Smooth muscle cell (in vitro differentiated cells): Measurements from ENCODE around the gene RAB6D. TPM values are rescaled to one million over a fixed set of nuclear protein-coding genes. Genes with fewer than 3 reads are reported as not detected.
"Not testable (repeated sequence)": the region's sequence is repeated elsewhere in the genome, so short reads cannot be mapped to it uniquely, and the experiment has no call there.

Experiments
- DNase-seq: peaks from one replicate; lab custom pipeline; 2025; ENCODE audit not compliant: unreplicated experiment; lab: John Stamatoyannopoulos, UW
- H2AFZ ChIP-seq: fragments of 200-600 bp; sonication (generic); 2 replicates; pipeline ENCODE4 v1.6.0; 2016; ENCODE audit warnings: antibody characterized with exemption, low read depth, mild to moderate bottlenecking
- H3F3A ChIP-seq: fragments of 200-600 bp; sonication (generic); 2 replicates; pipeline ENCODE4 v1.6.0; 2017; ENCODE audit warnings: antibody characterized with exemption, low read depth
- H3K27ac ChIP-seq: fragments of 200-600 bp; sonication (generic); 2 replicates; pipeline ENCODE4 v1.5.1; 2016; ENCODE audit warnings: low read depth, mild to moderate bottlenecking
- H3K27me3 ChIP-seq: fragments of 200-600 bp; sonication (generic); 2 replicates; pipeline ENCODE4 v1.6.1; 2016; ENCODE audit warnings: low read depth, mild to moderate bottlenecking
- H3K36me3 ChIP-seq: fragments of 200-600 bp; sonication (generic); 2 replicates; pipeline ENCODE4 v1.5.1; 2016; ENCODE audit warnings: low read depth
- H3K4me1 ChIP-seq: fragments of 200-600 bp; sonication (generic); 2 replicates; pipeline ENCODE4 v1.5.1; 2016; ENCODE audit warnings: low read depth
- H3K4me2 ChIP-seq: fragments of 200-600 bp; sonication (generic); 2 replicates; pipeline ENCODE4 v1.6.0; 2016; ENCODE audit warnings: mild to moderate bottlenecking
- H3K4me3 ChIP-seq: fragments of 200-600 bp; sonication (generic); 2 replicates; pipeline ENCODE4 v1.5.1; 2016; ENCODE audit warnings: mild to moderate bottlenecking
- H3K79me2 ChIP-seq: fragments of 200-600 bp; sonication (generic); 2 replicates; pipeline ENCODE4 v1.6.0; 2016; ENCODE audit warnings: low read depth, mild to moderate bottlenecking
- H3K9ac ChIP-seq: fragments of 200-600 bp; sonication (generic); 2 replicates; pipeline ENCODE4 v1.6.0; 2016; ENCODE audit warnings: low read depth
- H3K9me3 ChIP-seq: fragments of 200-600 bp; sonication (generic); replicated peaks from 2 replicates; pipeline ENCODE4 v1.5.1; 2016; ENCODE audit warnings: low read depth
- H4K20me1 ChIP-seq: fragments of 200-600 bp; sonication (generic); 2 replicates; pipeline ENCODE4 v1.6.0; 2016; ENCODE audit warnings: low read depth
- CTCF ChIP-seq: fragments of 200-600 bp; sonication (generic); IDR thresholded peaks from 2 replicates; pipeline ENCODE4 v1.5.1; 2017; ENCODE audit warnings: borderline replicate concordance, mild to moderate bottlenecking, antibody characterized with exemption; ENCODE audit not compliant: insufficient read depth, poor library complexity, severe bottlenecking
- WGBS: methylation state at CpG from one replicate; pipeline ENCODE4 v1.1.7; 2016; ENCODE audit warnings: low lambda C conversion rate; 5-methylcytosine and 5-hydroxymethylcytosine counted together
- polyA plus RNA-seq: library from polyadenylated mRNA; unstranded; fragments of >200 nt; fragmentation: Nextera tagmentation; extraction: Ambion mirVana; gene quantifications from 2 replicates; pipeline ENCODE4 v1.2.1, GENCODE V29; 2016
- total RNA-seq: library from RNA; depleted of rRNA; stranded (reverse); fragments of >200 nt; gene quantifications from 2 replicates; pipeline ENCODE4 v1.2.3, GENCODE V29; 2014

Gene RAB6D
- total and polyA plus RNA-seq, 2 experiments from 2014 or later = 0.18 TPM; not detected in 1

GRCh38 chr2:131389657-131390056 is 25.7 kb upstream of the RAB6D start:
- WGBS = 95% methylated on average over 10 of the region's 10 CpGs
- no peaks in the 10 kb centered on the region for H3K36me3 ChIP-seq

GRCh38 chr2:131388834-131389233 is 24.9 kb upstream of the RAB6D start:
- not testable (repeated sequence) for H3K4me3 ChIP-seq, H3F3A ChIP-seq, H3K27me3 ChIP-seq, H3K9ac ChIP-seq, H4K20me1 ChIP-seq, H3K79me2 ChIP-seq, H2AFZ ChIP-seq, H3K27ac ChIP-seq, DNase-seq, H3K4me1 ChIP-seq, H3K36me3 ChIP-seq, H3K4me2 ChIP-seq, H3K9me3 ChIP-seq
- 70% methylated on average over 6 of the region's 6 CpGs for WGBS

More at GRCh38 chr2:131389657-131390056, 25.7 kb upstream of the RAB6D start:
- Histone ChIP-seq H3K4me1 (no peaks in the 10 kb centered on the region), H3F3A (no peaks in the 10 kb centered on the region), H3K9me3 (no peaks in the 10 kb centered on the region), H3K4me2 (no peak overlapping the region), H3K79me2 (no peaks in the 10 kb centered on the region), H4K20me1 (no peaks in the 10 kb centered on the region), H2AFZ (no peak overlapping the region), H3K4me3 (no peak overlapping the region), H3K27me3 (peaks cover 4% of the 10 kb centered on the region), H3K9ac (no peak overlapping the region), H3K27ac (no peak overlapping the region)
- DNase-seq = no peak
- TF ChIP-seq CTCF = no peak

GRCh38 chr2:131373111-131373510 is 9.1 kb upstream of the RAB6D start:
- H4K20me1 ChIP-seq, H3K27ac ChIP-seq, H3F3A ChIP-seq, DNase-seq, H3K9ac ChIP-seq, H3K4me2 ChIP-seq, H3K27me3 ChIP-seq, H3K79me2 ChIP-seq, H2AFZ ChIP-seq, H3K9me3 ChIP-seq, H3K4me1 ChIP-seq, H3K4me3 ChIP-seq, H3K36me3 ChIP-seq: not testable (repeated sequence)
- 95% methylated on average over 1 of the region's 1 CpG for WGBS

GRCh38 chr2:131369954-131370353 is 6.0 kb upstream of the RAB6D start:
- H3K4me3 ChIP-seq = no peak overlapping the region
- H3K9ac ChIP-seq = no peak overlapping the region
- WGBS = 94% methylated on average over 6 of the region's 6 CpGs

GRCh38 chr2:131368493-131369066 is 4.6 kb upstream of the RAB6D start:
- DNase-seq, H3K9ac ChIP-seq, H3K4me1 ChIP-seq, H3K4me3 ChIP-seq, H3K27ac ChIP-seq, H2AFZ ChIP-seq, H4K20me1 ChIP-seq, H3K36me3 ChIP-seq, H3F3A ChIP-seq, H3K79me2 ChIP-seq, H3K4me2 ChIP-seq, H3K9me3 ChIP-seq: not testable (repeated sequence)
- peaks cover 21% of the 10 kb centered on the region for H3K27me3 ChIP-seq
- 92% methylated on average over 9 of the region's 9 CpGs for WGBS

More at GRCh38 chr2:131369954-131370353, 6.0 kb upstream of the RAB6D start:
- H3K27me3 ChIP-seq = peaks cover 8% of the 10 kb centered on the region
- TF ChIP-seq CTCF = no peak
- no peaks in the 10 kb centered on the region for H3K36me3 ChIP-seq
- H3K4me2 ChIP-seq = no peak overlapping the region
- no peak overlapping the region for H3K27ac ChIP-seq
- no peaks in the 10 kb centered on the region for H3K79me2 ChIP-seq
- no peaks in the 10 kb centered on the region for H3K4me1 ChIP-seq
- H4K20me1 ChIP-seq = no peaks in the 10 kb centered on the region
- DNase-seq = no peak
- H3F3A ChIP-seq = no peaks in the 10 kb centered on the region
- H2AFZ ChIP-seq = no peak overlapping the region
- H3K9me3 ChIP-seq = no peaks in the 10 kb centered on the region
